Natural killer cell treated with Interleukin-12 subunit alpha and Interleukin-12 subunit beta and Interleukin-15 and Interleukin-18, amount 100 ng/mL, for 72 hours (primary cell): ENCODE results near the gene SOX6. TPM values are rescaled to one million over a fixed set of nuclear protein-coding genes. Genes with fewer than 3 reads are reported as not detected.

ENCODE experiments used
- ATAC-seq, 2 donors: fragments of 150-1000 bp; cut with Tn5 transposase in 1 of 2; sonication (Bioruptor Pico), chemical (Tn5 transposase) in 1 of 2; 2 replicates each; pipeline ENCODE4 v1.10.0; 2021
- DNase-seq: peaks from one replicate; pipeline ENCODE4 v3.0.0; 2022; ENCODE audit warnings: low spot score
- H3K27ac Mint-ChIP-seq, 2 donors: 1 replicate in 1 of 2; 2 replicates in 1 of 2; pipeline ENCODE4 v1.8.0; 2022; ENCODE audit warnings: mixed read lengths in 2 of 2, mild to moderate bottlenecking in 1 of 2, moderate library complexity in 1 of 2
- H3K27me3 Mint-ChIP-seq, 2 donors: 1 replicate in 1 of 2; 2 replicates in 1 of 2; pipeline ENCODE4 v1.8.0; 2022; ENCODE audit warnings: mixed read lengths in 2 of 2
- H3K36me3 Mint-ChIP-seq: one replicate; pipeline ENCODE4 v1.8.0; 2022; ENCODE audit warnings: mixed read lengths
- H3K4me1 Mint-ChIP-seq, 2 donors: 1 replicate in 1 of 2; 2 replicates in 1 of 2; pipeline ENCODE4 v1.8.0; 2022; ENCODE audit warnings: low read depth in 2 of 2, mixed read lengths in 2 of 2, mild to moderate bottlenecking in 1 of 2
- H3K4me3 Mint-ChIP-seq: one replicate; pipeline ENCODE4 v1.8.0; 2022; ENCODE audit warnings: mixed read lengths
- H3K9me3 Mint-ChIP-seq: 2 replicates; pipeline ENCODE4 v1.8.0; 2022; ENCODE audit warnings: mixed read lengths
- total RNA-seq, 2 donors: library from RNA; stranded (reverse); gene quantifications; one replicate each; pipeline ENCODE4 v1.2.3, GENCODE V29; 2022

SOX6 gene
- total RNA-seq, 2 donors from 2014 or later, result not detected

DNA sequence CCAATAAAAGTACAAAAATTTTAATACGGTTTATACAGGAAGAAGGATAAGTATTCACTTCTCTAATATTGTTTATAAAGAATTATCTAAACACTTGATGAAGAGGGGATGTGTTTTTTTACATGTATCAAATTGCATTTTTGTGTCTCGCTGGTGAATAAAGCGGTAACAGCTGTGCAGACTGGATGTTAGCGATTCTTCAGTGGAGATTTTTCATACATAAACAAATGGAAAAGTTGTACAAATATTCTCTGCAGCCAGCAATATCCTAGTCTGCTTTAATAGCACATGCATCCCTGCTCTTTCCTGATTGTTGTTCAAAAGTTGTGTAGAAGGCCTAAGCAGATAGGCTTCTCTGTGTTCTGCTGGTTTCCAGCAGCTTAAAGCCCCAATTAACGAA, 369.3 kb downstream of the SOX6 start:
- H3K4me3 Mint-ChIP-seq, result no peak overlapping the region
- H3K27ac Mint-ChIP-seq, result no peak overlapping the region
- H3K27me3 Mint-ChIP-seq, result peaks cover 0 to 2% of the 10 kb centered on the region in 2 donors
- no peaks in the 10 kb centered on the region for H3K4me1 Mint-ChIP-seq
- no peak for DNase-seq
- ATAC-seq, result no peak
- H3K9me3 Mint-ChIP-seq, result peaks cover 2% of the 10 kb centered on the region
- no peaks in the 10 kb centered on the region for H3K36me3 Mint-ChIP-seq

DNA sequence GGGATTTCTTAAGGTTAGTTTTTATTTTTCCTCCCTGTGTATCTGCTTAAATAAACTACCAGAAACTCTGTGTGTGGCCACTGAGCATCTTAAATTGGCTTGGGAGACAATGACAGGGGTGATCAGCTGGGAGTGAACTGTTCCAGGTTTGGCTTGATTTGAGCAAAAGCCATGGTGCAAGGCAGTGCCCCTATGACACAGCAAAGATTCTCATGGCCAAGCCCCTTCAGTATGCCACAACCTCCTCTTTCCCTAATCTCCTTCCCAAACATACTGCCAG, 370.5 kb downstream of the SOX6 start:
- Mint-ChIP-seq H3K27me3 (peaks cover 0 to 2% of the 10 kb centered on the region in 2 donors), H3K27ac (no peak overlapping the region), H3K36me3 (no peaks in the 10 kb centered on the region), H3K4me3 (no peak overlapping the region), H3K4me1 (no peaks in the 10 kb centered on the region), H3K9me3 (peaks cover 2% of the 10 kb centered on the region)
- ATAC-seq, result no peak
- no peak for DNase-seq

- peaks cover 0 to 2% of the 10 kb centered on the region in 2 donors for H3K27me3 Mint-ChIP-seq
- no peaks in the 10 kb centered on the region for H3K4me1 Mint-ChIP-seq
- DNase-seq (no peak), ATAC-seq (no peak)
- H3K27ac Mint-ChIP-seq, result no peak overlapping the region
- H3K4me3 Mint-ChIP-seq, result no peak overlapping the region
- no peaks in the 10 kb centered on the region for H3K36me3 Mint-ChIP-seq
- H3K9me3 Mint-ChIP-seq, result peaks cover 2% of the 10 kb centered on the region
Measured at GRCh38 chr11:15985127-15985859, 371.1 kb downstream of the SOX6 start.

DNA sequence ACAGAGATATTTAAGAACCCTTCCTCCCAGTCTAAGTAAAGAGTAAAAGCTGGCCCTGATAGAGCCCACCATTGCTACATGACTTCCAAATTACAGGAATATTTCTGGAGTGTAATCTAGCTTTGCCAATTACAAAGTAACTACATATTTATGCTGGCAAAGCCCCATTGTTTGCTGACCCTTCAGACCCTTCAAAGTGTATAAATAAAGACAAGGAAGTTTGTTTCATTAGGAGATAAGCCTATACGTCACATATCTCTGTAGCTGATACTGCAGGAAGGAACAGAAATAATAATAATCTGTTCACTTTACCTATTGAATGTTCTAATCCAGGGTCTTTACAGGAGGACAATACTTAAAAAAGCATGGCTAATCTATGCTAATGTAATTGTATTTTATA, 375.1 kb downstream of the SOX6 start:
- H3K9me3 Mint-ChIP-seq, result peaks cover 2% of the 10 kb centered on the region

DNA sequence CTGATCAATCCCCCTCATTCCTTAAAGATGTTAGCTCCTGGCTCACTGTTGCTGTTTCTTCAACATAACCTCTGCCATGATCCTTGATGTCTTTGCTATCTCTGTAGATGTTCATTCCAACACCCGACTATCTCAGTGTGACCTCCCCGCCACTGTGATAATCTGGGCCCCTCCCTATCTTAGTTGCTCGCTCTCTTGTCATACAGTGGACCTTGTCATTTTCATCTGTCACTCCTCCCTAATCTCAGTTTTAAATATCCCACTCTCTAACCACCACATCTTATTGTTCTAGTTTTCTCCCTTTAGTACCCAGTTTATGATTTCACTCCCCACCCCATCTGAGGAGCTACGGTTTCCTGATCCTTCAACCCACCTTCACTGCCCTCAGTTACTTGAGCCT, 379.2 kb downstream of the SOX6 start:
- Mint-ChIP-seq H3K27me3 (no peaks in the 10 kb centered on the region), H3K9me3 (no peaks in the 10 kb centered on the region), H3K4me1 (no peaks in the 10 kb centered on the region), H3K27ac (no peak overlapping the region), H3K4me3 (no peak overlapping the region), H3K36me3 (no peaks in the 10 kb centered on the region)
- ATAC-seq (no peak), DNase-seq (no peak)

More for the DNA sequence above, 375.1 kb downstream of the SOX6 start:
- no peak overlapping the region for H3K4me3 Mint-ChIP-seq
- peaks cover 0 to 2% of the 10 kb centered on the region in 2 donors for H3K27me3 Mint-ChIP-seq
- ATAC-seq (no peak), DNase-seq (no peak)
- no peaks in the 10 kb centered on the region for H3K4me1 Mint-ChIP-seq
- H3K27ac Mint-ChIP-seq, result no peak overlapping the region
- no peaks in the 10 kb centered on the region for H3K36me3 Mint-ChIP-seq

- Mint-ChIP-seq H3K9me3 (no peaks in the 10 kb centered on the region), H3K27me3 (no peaks in the 10 kb centered on the region), H3K27ac (no peak overlapping the region), H3K4me3 (no peak overlapping the region), H3K4me1 (no peaks in the 10 kb centered on the region), H3K36me3 (no peaks in the 10 kb centered on the region)
- no peak for DNase-seq
- ATAC-seq, result no peak
Measured at GRCh38 chr11:15976433-15977045, 379.8 kb downstream of the SOX6 start.

GRCh38 chr11:15975742-15976141, 380.6 kb downstream of the SOX6 start:
- Mint-ChIP-seq H3K36me3 (no peaks in the 10 kb centered on the region), H3K4me1 (no peaks in the 10 kb centered on the region), H3K4me3 (no peak overlapping the region), H3K9me3 (no peaks in the 10 kb centered on the region), H3K27me3 (no peaks in the 10 kb centered on the region), H3K27ac (no peak overlapping the region)
- ATAC-seq (no peak), DNase-seq (no peak)

- DNase-seq, result no peak
- ATAC-seq, result no peak
- no peaks in the 10 kb centered on the region for H3K4me1 Mint-ChIP-seq
- H3K36me3 Mint-ChIP-seq, result no peaks in the 10 kb centered on the region
- no peak overlapping the region for H3K27ac Mint-ChIP-seq
- H3K9me3 Mint-ChIP-seq, result no peaks in the 10 kb centered on the region
- H3K4me3 Mint-ChIP-seq, result no peak overlapping the region
- H3K27me3 Mint-ChIP-seq, result no peaks in the 10 kb centered on the region
Measured at GRCh38 chr11:15972838-15973237, 383.5 kb downstream of the SOX6 start.

DNA sequence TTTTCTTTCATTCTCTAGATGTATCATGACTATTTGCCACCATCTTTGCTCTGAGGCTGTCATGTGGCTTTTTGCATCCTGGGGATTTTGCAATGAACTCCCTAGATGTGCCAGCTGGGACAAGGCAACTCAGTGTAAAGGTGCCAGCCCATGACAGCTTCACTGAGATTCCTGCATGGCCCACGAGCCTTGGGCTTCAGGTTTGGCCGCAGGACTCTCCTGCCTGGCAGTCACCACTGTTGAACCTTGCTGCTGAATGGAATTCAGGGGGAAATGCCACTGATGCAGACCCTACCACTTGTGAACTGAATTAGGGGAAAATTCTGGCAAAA, 385.2 kb downstream of the SOX6 start:
- H3K27me3 Mint-ChIP-seq, result no peaks in the 10 kb centered on the region
- no peak overlapping the region for H3K27ac Mint-ChIP-seq
- no peaks in the 10 kb centered on the region for H3K4me1 Mint-ChIP-seq
- DNase-seq, result no peak
- no peaks in the 10 kb centered on the region for H3K9me3 Mint-ChIP-seq
- no peaks in the 10 kb centered on the region for H3K36me3 Mint-ChIP-seq
- ATAC-seq, result no peak
- no peak overlapping the region for H3K4me3 Mint-ChIP-seq

DNA sequence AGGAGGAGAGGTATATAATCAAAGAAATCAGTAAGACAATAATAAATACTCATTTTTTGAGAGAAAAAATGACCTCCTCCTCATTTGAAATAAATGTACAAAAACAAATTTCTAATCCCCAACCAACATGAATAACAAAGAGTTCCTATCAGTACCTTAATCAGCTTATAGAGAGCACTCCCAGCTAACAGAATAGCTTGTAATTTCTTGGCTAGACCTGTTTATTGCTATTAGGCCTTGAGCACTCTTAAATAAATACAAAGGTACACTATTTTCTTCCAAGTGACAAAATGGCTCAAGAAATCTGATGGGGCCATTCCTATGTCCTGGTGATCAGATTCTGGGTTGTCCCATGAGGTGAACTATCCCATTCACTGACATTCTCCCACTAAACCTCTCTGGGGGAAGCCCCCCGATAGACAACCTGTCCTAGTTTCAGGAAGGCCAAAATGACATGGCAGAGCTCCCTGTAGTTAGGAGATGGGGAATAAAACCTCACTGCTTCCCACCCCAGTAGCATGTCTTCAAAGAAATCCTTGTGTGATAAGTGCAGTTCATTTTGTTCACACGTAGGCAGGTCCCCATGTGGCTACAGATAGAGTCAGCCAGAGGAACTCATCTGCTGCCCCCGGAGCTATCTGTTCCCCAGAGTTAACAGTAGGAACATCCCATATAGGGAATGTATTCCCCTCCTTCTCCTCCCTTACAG, 385.7 kb downstream of the SOX6 start:
- no peaks in the 10 kb centered on the region for H3K4me1 Mint-ChIP-seq
- no peak overlapping the region for H3K4me3 Mint-ChIP-seq
- no peak for ATAC-seq
- no peak overlapping the region for H3K27ac Mint-ChIP-seq
- no peaks in the 10 kb centered on the region for H3K36me3 Mint-ChIP-seq
- no peak for DNase-seq
- no peaks in the 10 kb centered on the region for H3K9me3 Mint-ChIP-seq
- no peaks in the 10 kb centered on the region for H3K27me3 Mint-ChIP-seq

- Mint-ChIP-seq H3K4me1 (no peaks in the 10 kb centered on the region), H3K4me3 (no peak overlapping the region), H3K27me3 (no peaks in the 10 kb centered on the region), H3K36me3 (no peaks in the 10 kb centered on the region), H3K9me3 (no peaks in the 10 kb centered on the region), H3K27ac (no peak overlapping the region)
- DNase-seq (no peak), ATAC-seq (no peak)
Measured at GRCh38 chr11:15969701-15970329, 386.5 kb downstream of the SOX6 start.

DNA sequence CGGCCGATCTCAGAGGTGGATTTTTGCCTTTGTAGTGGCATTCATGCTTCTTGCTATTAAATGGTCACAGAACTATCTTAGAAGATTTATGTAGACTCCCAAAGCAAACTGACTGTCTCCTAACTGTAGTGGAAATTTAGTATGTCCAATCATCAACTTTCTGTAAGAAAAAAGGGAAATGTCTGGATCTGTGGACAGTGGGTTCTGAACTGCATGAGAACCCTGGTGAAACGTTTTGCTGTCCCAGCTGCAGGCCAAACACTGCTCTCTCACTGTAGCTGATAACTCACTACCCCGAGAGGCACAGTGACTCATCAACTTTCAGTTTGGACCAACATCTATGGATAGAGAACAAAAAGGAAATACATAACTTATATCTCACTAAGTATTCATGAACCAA, 387.1 kb downstream of the SOX6 start:
- H3K4me1 Mint-ChIP-seq, result no peaks in the 10 kb centered on the region
- no peak overlapping the region for H3K27ac Mint-ChIP-seq
- ATAC-seq (no peak), DNase-seq (no peak)
- H3K9me3 Mint-ChIP-seq, result no peaks in the 10 kb centered on the region
- no peaks in the 10 kb centered on the region for H3K27me3 Mint-ChIP-seq
- no peak overlapping the region for H3K4me3 Mint-ChIP-seq
- no peaks in the 10 kb centered on the region for H3K36me3 Mint-ChIP-seq

DNA sequence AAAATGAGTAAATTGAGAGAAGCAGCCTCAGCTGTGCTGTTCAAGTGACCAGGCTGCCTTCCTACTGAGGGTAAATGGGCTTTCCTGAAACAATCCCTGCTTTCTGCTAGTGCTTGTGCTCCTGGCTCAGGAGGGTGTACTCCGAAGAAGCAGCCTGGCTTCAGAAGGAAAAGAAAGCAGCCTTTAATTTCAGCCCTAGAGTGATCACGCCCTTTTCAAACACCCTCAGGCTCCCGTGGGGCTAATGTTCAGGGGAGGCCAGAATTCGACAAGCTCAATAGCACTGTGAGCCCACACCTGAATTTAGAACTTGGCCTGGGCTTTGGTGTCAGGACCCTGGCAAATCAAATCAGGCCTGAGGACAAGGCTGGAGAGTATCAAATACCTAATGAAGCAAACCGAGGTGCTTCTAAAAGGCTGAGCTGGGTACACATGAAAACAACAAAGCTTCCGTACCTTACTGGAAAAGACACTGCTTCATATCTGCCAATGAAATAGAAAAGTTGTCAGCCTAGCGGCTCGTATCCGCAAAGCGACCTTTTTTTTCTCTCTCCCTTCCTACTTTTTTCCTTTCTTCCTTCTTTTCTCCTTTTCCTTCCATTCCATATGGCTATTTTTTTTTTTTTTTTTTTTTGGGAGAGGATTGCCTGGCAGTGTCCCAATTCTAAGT, 387.8 kb downstream of the SOX6 start:
- H3K27me3 Mint-ChIP-seq, result no peaks in the 10 kb centered on the region
- no peak overlapping the region for H3K27ac Mint-ChIP-seq
- H3K4me3 Mint-ChIP-seq, result no peak overlapping the region
- no peaks in the 10 kb centered on the region for H3K36me3 Mint-ChIP-seq
- H3K4me1 Mint-ChIP-seq, result no peaks in the 10 kb centered on the region
- H3K9me3 Mint-ChIP-seq, result no peaks in the 10 kb centered on the region
- DNase-seq, result no peak
- no peak for ATAC-seq

DNA sequence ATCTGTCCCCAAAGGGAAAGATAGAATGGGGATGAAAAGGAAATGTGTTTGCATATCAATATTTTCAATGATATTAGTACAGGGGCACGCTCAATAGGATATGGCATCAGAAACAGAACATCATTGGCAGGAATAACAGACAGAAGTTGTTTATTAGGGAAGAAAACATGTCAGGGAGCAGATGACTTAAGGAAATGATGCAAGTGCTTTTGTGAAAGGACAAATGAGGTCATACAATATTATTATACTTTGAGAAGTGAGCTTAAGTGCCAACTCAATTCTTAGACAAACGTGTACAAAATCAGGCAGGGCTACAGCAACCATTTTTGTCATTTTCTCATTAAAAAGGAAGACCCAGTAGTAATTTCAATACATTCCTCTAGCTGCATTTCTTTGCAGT, 388.4 kb downstream of the SOX6 start:
- Mint-ChIP-seq H3K9me3 (no peaks in the 10 kb centered on the region), H3K36me3 (no peaks in the 10 kb centered on the region), H3K27ac (no peak overlapping the region), H3K4me1 (no peaks in the 10 kb centered on the region), H3K27me3 (no peaks in the 10 kb centered on the region), H3K4me3 (no peak overlapping the region)
- DNase-seq, result no peak
- no peak for ATAC-seq
